Lung (tissue), 12 donors: ENCODE measurements around the gene NCKAP5L. TPM values are rescaled to one million over a fixed set of nuclear protein-coding genes. Genes with fewer than 3 reads are reported as not detected.
A peak's percentile ranks its signal among the peaks of the same experiment; 100 is the strongest.

Experiments used
- ATAC-seq: fragments of 200-7000 bp; cut with Tn5 transposase; one replicate; pipeline ENCODE4 v1.9.1; 2020; ENCODE audit warnings: moderate number of reproducible peaks; ENCODE audit not compliant: insufficient read depth, low FRiP score
- DNase-seq, 3 donors: peaks; one replicate each; pipeline ENCODE4 v3.0.0-alpha.2; 2013 to 2017
- H3K27ac ChIP-seq, 2 donors: one replicate each; pipeline ENCODE4 v1.5.1; 2013; ENCODE audit warnings: mild to moderate bottlenecking in 2 of 2, moderate library complexity in 2 of 2, control low read depth in 1 of 2, inconsistent platforms in 1 of 2, low read depth in 1 of 2, low read length in 1 of 2
- H3K27me3 ChIP-seq, 3 donors: one replicate each; pipeline ENCODE4 v1.5.1; 2013; ENCODE audit warnings: low read length in 2 of 3; ENCODE audit not compliant: control insufficient read depth in 3 of 3, insufficient read depth in 3 of 3
- H3K36me3 ChIP-seq, 4 donors: one replicate each; pipeline ENCODE4 v1.5.1; 2013; ENCODE audit warnings: low read length in 4 of 4, mild to moderate bottlenecking in 1 of 4, moderate library complexity in 1 of 4; ENCODE audit not compliant: control insufficient read depth in 4 of 4, insufficient read depth in 4 of 4
- H3K4me1 ChIP-seq, 5 donors: one replicate each; pipeline ENCODE4 v1.5.1; 2013; ENCODE audit warnings: low read length in 5 of 5, mild to moderate bottlenecking in 2 of 5, moderate library complexity in 1 of 5; ENCODE audit not compliant: control insufficient read depth in 5 of 5, insufficient read depth in 5 of 5
- H3K4me3 ChIP-seq: one replicate; pipeline ENCODE4 v1.5.1; 2013; ENCODE audit warnings: mild to moderate bottlenecking, control low read depth, moderate library complexity
- H3K9ac ChIP-seq, 2 donors: one replicate each; pipeline ENCODE4 v1.5.1; 2013; ENCODE audit warnings: low read length in 2 of 2, control low read depth in 1 of 2; ENCODE audit not compliant: insufficient read depth in 1 of 2
- H3K9me3 ChIP-seq, 4 donors: one replicate each; pipeline ENCODE4 v1.5.1; 2013; ENCODE audit warnings: low read length in 3 of 4, mild to moderate bottlenecking in 1 of 4, moderate library complexity in 1 of 4; ENCODE audit not compliant: control insufficient read depth in 4 of 4, insufficient read depth in 3 of 4
- WGBS, 2 donors: extraction: QIAGEN DNeasy Blood & Tissue Kit; methylation state at CpG; one replicate each; pipeline ENCODE4 v1.1.7; 2013; 5-methylcytosine and 5-hydroxymethylcytosine counted together
- polyA plus RNA-seq, 2 donors: library from polyadenylated mRNA; stranded (reverse); fragments of 200-250 nt; gene quantifications; one replicate each; pipeline ENCODE4 v1.2.1, GENCODE V29; 2013
- total RNA-seq, 2 donors: library from RNA; depleted of rRNA in 1 of 2; stranded (reverse); fragments of >200 nt in 1 of 2; gene quantifications; one replicate each; pipeline ENCODE4 v1.2.1, GENCODE V29; 2014 to 2021
- TF ChIP-seq, protein P1 (sequence below): IDR thresholded peaks from 2 replicates; pipeline ENCODE4 v1.5.1; 2012; ENCODE audit warnings: mild to moderate bottlenecking; ENCODE audit errors: control extremely low read depth, extremely low read depth
- donor health status: control.
- donor health status: control.
- donor health status: Bipolar disorder and iron deficiency.
- donor health status: healthy.
- donor health status: DM: yes; HTN: yes; CAD: no.

The NCKAP5L gene
- total and polyA plus RNA-seq, 4 donors, result 15.7 to 30.8 (median 20.1) TPM

DNA sequence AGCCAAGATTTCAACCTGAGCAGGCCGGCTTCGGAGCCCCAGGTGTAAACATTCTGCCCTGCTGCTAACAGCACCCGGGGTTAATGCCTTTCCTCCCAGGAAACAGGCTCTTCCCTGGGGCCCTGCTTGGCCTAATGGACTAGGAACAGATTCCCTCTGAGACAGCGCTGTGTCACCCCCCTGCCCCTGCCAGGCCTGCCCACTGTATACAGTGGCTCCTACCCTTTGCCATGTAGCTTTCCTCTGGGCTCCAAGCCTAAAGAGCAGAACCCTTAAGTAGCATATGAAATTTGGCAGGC is 43.0 kb upstream of the NCKAP5L start:
- 84 to 89% methylated on average over 4 of the region's 4 CpGs for WGBS, 2 donors
- Histone ChIP-seq H3K36me3 (no peaks in the 10 kb centered on the region), H3K9me3 (no peaks in the 10 kb centered on the region), H3K9ac (no peak overlapping the region), H3K27me3 (no peaks in the 10 kb centered on the region), H3K27ac (no peak overlapping the region), H3K4me1 (peaks cover 3 to 61% (median 38%) of the 10 kb centered on the region in 5 donors), H3K4me3 (no peak overlapping the region)
- ATAC-seq (no peak), DNase-seq (no peak)
- TF ChIP-seq, protein P1, sequence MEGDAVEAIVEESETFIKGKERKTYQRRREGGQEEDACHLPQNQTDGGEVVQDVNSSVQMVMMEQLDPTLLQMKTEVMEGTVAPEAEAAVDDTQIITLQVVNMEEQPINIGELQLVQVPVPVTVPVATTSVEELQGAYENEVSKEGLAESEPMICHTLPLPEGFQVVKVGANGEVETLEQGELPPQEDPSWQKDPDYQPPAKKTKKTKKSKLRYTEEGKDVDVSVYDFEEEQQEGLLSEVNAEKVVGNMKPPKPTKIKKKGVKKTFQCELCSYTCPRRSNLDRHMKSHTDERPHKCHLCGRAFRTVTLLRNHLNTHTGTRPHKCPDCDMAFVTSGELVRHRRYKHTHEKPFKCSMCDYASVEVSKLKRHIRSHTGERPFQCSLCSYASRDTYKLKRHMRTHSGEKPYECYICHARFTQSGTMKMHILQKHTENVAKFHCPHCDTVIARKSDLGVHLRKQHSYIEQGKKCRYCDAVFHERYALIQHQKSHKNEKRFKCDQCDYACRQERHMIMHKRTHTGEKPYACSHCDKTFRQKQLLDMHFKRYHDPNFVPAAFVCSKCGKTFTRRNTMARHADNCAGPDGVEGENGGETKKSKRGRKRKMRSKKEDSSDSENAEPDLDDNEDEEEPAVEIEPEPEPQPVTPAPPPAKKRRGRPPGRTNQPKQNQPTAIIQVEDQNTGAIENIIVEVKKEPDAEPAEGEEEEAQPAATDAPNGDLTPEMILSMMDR, result no peak

GRCh38 chr12:49870501-49871262 is 42.5 kb upstream of the NCKAP5L start:
- Histone ChIP-seq H3K27ac (no peak overlapping the region), H3K4me1 (peaks cover 3 to 61% (median 38%) of the 10 kb centered on the region in 5 donors), H3K9me3 (no peaks in the 10 kb centered on the region), H3K27me3 (no peaks in the 10 kb centered on the region), H3K4me3 (no peak overlapping the region), H3K36me3 (no peaks in the 10 kb centered on the region), H3K9ac (no peak overlapping the region)
- 95 to 97% methylated on average over 11 of the region's 11 CpGs for WGBS, 2 donors
- TF ChIP-seq, protein P1, result no peak
- DNase-seq (no peak), ATAC-seq (no peak)

GRCh38 chr12:49869816-49870500 is 41.7 kb upstream of the NCKAP5L start:
- DNase-seq (no peak), ATAC-seq (no peak)

More at GRCh38 chr12:49869816-49870500, 41.7 kb upstream of the NCKAP5L start:
- 92 to 95% methylated on average over 14 of the region's 14 CpGs for WGBS, 2 donors
- Histone ChIP-seq H3K9me3 (no peaks in the 10 kb centered on the region), H3K36me3 (no peaks in the 10 kb centered on the region), H3K27me3 (no peaks in the 10 kb centered on the region), H3K27ac (peak overlapping the region in 1 of 2 donors; percentile 51), H3K9ac (no peak overlapping the region), H3K4me3 (no peak overlapping the region), H3K4me1 (peaks cover 3 to 61% (median 38%) of the 10 kb centered on the region in 5 donors)
- TF ChIP-seq, protein P1, result no peak
